ENCODE data around the gene ACBD4. TPM values are rescaled to one million over a fixed set of nuclear protein-coding genes. Genes with fewer than 3 reads are reported as not detected.

ACBD4 gene
- total RNA-seq, 1 experiment from 2014 or later: 9.7 TPM

- Mint-ChIP-seq H3K36me3 (ENCODE audit: insufficient read depth in 1 of 3, low read depth in 3 of 3) (peaks cover 0 to 4% (median 0%) of the 10 kb centered on the region in 3 experiments; a peak in 4 of 7 replicates), H3K4me3 (0 out of 5 replicates have a peak overlapping the region, but pooled peaks of 1 of the 2 experiments have one; percentile 12), H3K4me1 (peaks cover 8 to 31% of the 10 kb centered on the region in 2 experiments), H3K9me3 (no peaks in the 10 kb centered on the region), H3K27me3 (ENCODE audit: low read depth) (no peaks in the 10 kb centered on the region), H3K27ac (no peak overlapping the region; a peak in 1 of 7 replicates)
- H3K79me1 ChIP-seq (ENCODE audit: insufficient read depth, low read depth, low read length, poor library complexity, severe bottlenecking): no peaks in the 10 kb centered on the region
- no peak overlapping the region for H3K4me2 ChIP-seq (ENCODE audit: insufficient read depth, insufficient read length, low read length)
- H3K79me2 ChIP-seq (ENCODE audit: insufficient read depth, low read length): no peaks in the 10 kb centered on the region
- no peak overlapping the region for H2BK120ac ChIP-seq (ENCODE audit: low read depth, low read length, poor library complexity, severe bottlenecking)
- H3K18ac ChIP-seq (ENCODE audit: insufficient read length, low read depth, low read length): no peak overlapping the region
- no peak overlapping the region for H3K27ac ChIP-seq (ENCODE audit: insufficient read length, low read depth, low read length)
- no peaks in the 10 kb centered on the region for H3K23me2 ChIP-seq (ENCODE audit: insufficient read length, low read depth, low read length, poor library complexity, severe bottlenecking)
- H3K4ac ChIP-seq (ENCODE audit: low read depth, low read length): no peak overlapping the region
- H2BK5ac ChIP-seq (ENCODE audit: insufficient read length, low read length): no peak overlapping the region
- no peak overlapping the region for H4K5ac ChIP-seq (ENCODE audit: insufficient read length, low read depth, low read length)
- H3K4me1 ChIP-seq (ENCODE audit: insufficient read depth, low read length): no peaks in the 10 kb centered on the region
- no peak overlapping the region for H2BK15ac ChIP-seq (ENCODE audit: low read depth, low read length)
- no peak overlapping the region for H3T11ph ChIP-seq (ENCODE audit: low read length)
- H4K8ac ChIP-seq (replicated peaks; ENCODE audit: insufficient read length, low read depth, low read length): no peak overlapping the region
- H3K9me3 ChIP-seq (ENCODE audit: control insufficient read depth, low read depth, low read length): no peaks in the 10 kb centered on the region
- no peak for TF ChIP-seq CTCF (conservative IDR thresholded peaks at IDR 0.05)
- H3K23ac ChIP-seq (ENCODE audit: insufficient read length, low read depth, low read length): no peak overlapping the region
- H4K20me1 ChIP-seq (ENCODE audit: control insufficient read depth, insufficient read depth, insufficient read length): no peaks in the 10 kb centered on the region
- H2AK5ac ChIP-seq (ENCODE audit: insufficient read length, low read length): no peak overlapping the region
- H2BK12ac ChIP-seq (ENCODE audit: insufficient read length, low read depth, low read length): no peak overlapping the region
- DNase-seq: no peak
- no peak overlapping the region for H3K56ac ChIP-seq (ENCODE audit: insufficient read length, low read depth, low read length)
- no peak overlapping the region for H4K91ac ChIP-seq (ENCODE audit: insufficient read length, low read depth, low read length)
- no peaks in the 10 kb centered on the region for H3K27me3 ChIP-seq (ENCODE audit: insufficient read depth, low read length)
- no CpG with 5 or more reads among the region's 4 CpGs for WGBS (ENCODE audit: extremely low coverage, insufficient read length, low lambda C conversion rate)
- no peak overlapping the region for H3K14ac ChIP-seq (ENCODE audit: insufficient read depth, low read length)
- H3K9ac ChIP-seq (ENCODE audit: extremely low read depth, insufficient read length, low read length): no peak overlapping the region
- H2BK20ac ChIP-seq (ENCODE audit: low read depth, low read length, poor library complexity, severe bottlenecking): no peak overlapping the region
- H2AFZ ChIP-seq (ENCODE audit: low read length): no peak overlapping the region
Observed at GRCh38 chr17:45117334-45117733, 18.2 kb upstream of the ACBD4 start.

Measured in H9 (cell line).